T47D (cell line): ENCODE data around the gene CAV1.

Experiments used
- DNase-seq, 2 experiments: peaks; one replicate each; pipeline versions ENCODE4 v3.0.0 to v3.0.0-alpha.2; 2011 to 2012; ENCODE audit warnings: low read depth in 1 of 2, low spot score in 1 of 2
- JUND ChIP-seq: IDR thresholded peaks from 2 replicates; pipeline ENCODE4 v1.6.1; 2012; ENCODE audit warnings: low read depth
- in situ Hi-C: cut with HindIII; loops from 2 replicates; pipeline ENCODE4 v1.10.0; 2016; ENCODE audit warnings: low sequenced_read_pairs, low pct_unique_long_range_greater_than_20kb

The CAV1 gene

GRCh38 chr7:116557901-116558300 is 33.1 kb downstream of the CAV1 start:
- TF ChIP-seq JUND, result no peak
- DNase-seq, result no peak
- in situ Hi-C loops, result no loop called here

GRCh38 chr7:116560021-116560970 is 35.5 kb downstream of the CAV1 start:
- in situ Hi-C loops, result no loop called here
- no peak for DNase-seq
- TF ChIP-seq JUND, result no peak

- DNase-seq, result no peak
- no peak for TF ChIP-seq JUND
- in situ Hi-C loops, result no loop called here
Observed at GRCh38 chr7:116561697-116562483, 37.1 kb downstream of the CAV1 start.

GRCh38 chr7:116562529-116563121 is 37.8 kb downstream of the CAV1 start:
- no peak for DNase-seq
- in situ Hi-C loops, result no loop called here
- no peak for TF ChIP-seq JUND

- no peak for DNase-seq
- in situ Hi-C loops, result no loop called here
- no peak for TF ChIP-seq JUND
Observed at GRCh38 chr7:116565981-116566380, 41.1 kb downstream of the CAV1 start.

- TF ChIP-seq JUND, result no peak
- no peak for DNase-seq
- in situ Hi-C loops, result no loop called here
Observed at GRCh38 chr7:116566666-116567065, 41.8 kb downstream of the CAV1 start.

- DNase-seq, result no peak
- no peak for TF ChIP-seq JUND
- in situ Hi-C loops, result no loop called here
Observed at GRCh38 chr7:116569737-116570136, 44.9 kb downstream of the CAV1 start.

GRCh38 chr7:116570306-116570705 is 45.5 kb downstream of the CAV1 start:
- TF ChIP-seq JUND, result no peak
- in situ Hi-C loops, result no loop called here
- no peak for DNase-seq

GRCh38 chr7:116571037-116571436 is 46.2 kb downstream of the CAV1 start:
- in situ Hi-C loops, result no loop called here
- TF ChIP-seq JUND, result no peak
- DNase-seq, result no peak

- no peak for DNase-seq
- in situ Hi-C loops, result no loop called here
- TF ChIP-seq JUND, result no peak
Observed at GRCh38 chr7:116571552-116571951, 46.7 kb downstream of the CAV1 start.

- no peak for DNase-seq
- TF ChIP-seq JUND, result no peak
- in situ Hi-C loops, result no loop called here
Observed at GRCh38 chr7:116572036-116572435, 47.2 kb downstream of the CAV1 start.

- no peak for TF ChIP-seq JUND
- no peak for DNase-seq
- in situ Hi-C loops, result no loop called here
Observed at GRCh38 chr7:116573541-116573940, 48.7 kb downstream of the CAV1 start.
